ENCODE results near the gene FUBP1. TPM values are rescaled to one million over a fixed set of nuclear protein-coding genes. Genes with fewer than 3 reads are reported as not detected.
"Not testable (repeated sequence)": the region's sequence is repeated elsewhere in the genome, so short reads cannot be mapped to it uniquely, and the experiment has no call there.

The FUBP1 gene
- total and polyA plus RNA-seq, 8 donors = 21.7 to 81.5 (median 47.6) TPM

GRCh38 chr1:77987919-77988318 lies 9.0 kb upstream of the FUBP1 start:
- no peak overlapping the region for H3K27ac ChIP-seq
- intact Hi-C loops (cut with DNase I) = loop anchor here in 1 of 3 donors (10.0 kb wide), 1 partner anchor 57 kb away; the partner anchor contains the start of gene GIPC2
- H3K9me3 ChIP-seq = no peaks in the 10 kb centered on the region
- no peaks in the 10 kb centered on the region for H3K27me3 ChIP-seq
- DNase-seq (no peak), ATAC-seq (no peak), FAIRE-seq (no peak)
- 39 to 40% methylated on average over 2 of the region's 2 CpGs for WGBS, 2 donors
- no peak overlapping the region for H3K4me3 ChIP-seq
- TF ChIP-seq CTCF (IDR thresholded peaks at IDR 0.05) = no peak
- peaks cover 4 to 41% (median 30%) of the 10 kb centered on the region in 3 donors for H3K4me1 ChIP-seq
- no peaks in the 10 kb centered on the region for H3K36me3 ChIP-seq

GRCh38 chr1:77986810-77987209 lies 7.9 kb upstream of the FUBP1 start:
- H3K4me1 ChIP-seq = peaks cover 4 to 41% (median 30%) of the 10 kb centered on the region in 3 donors
- DNase-seq (no peak), FAIRE-seq (no peak), ATAC-seq (no peak)
- no peaks in the 10 kb centered on the region for H3K27me3 ChIP-seq
- peak overlapping the region in 2 of 4 donors; percentile 98 to 99 for H3K27ac ChIP-seq
- no peaks in the 10 kb centered on the region for H3K9me3 ChIP-seq
- no peaks in the 10 kb centered on the region for H3K36me3 ChIP-seq
- TF ChIP-seq CTCF (IDR thresholded peaks at IDR 0.05) = no peak
- intact Hi-C loops (cut with DNase I) = loop anchor here in 1 of 3 donors (10.0 kb wide), 1 partner anchor 58 kb away; the partner anchor contains the start of gene GIPC2
- H3K4me3 ChIP-seq = no peak overlapping the region

GRCh38 chr1:77984629-77985028 lies 5.8 kb upstream of the FUBP1 start:
- FAIRE-seq (no peak), DNase-seq (peak in 2 of 6 donors; percentile 65), ATAC-seq (peak; percentile 60 to 74 (median 64))
- TF ChIP-seq CTCF (IDR thresholded peaks at IDR 0.05) = no peak
- Histone ChIP-seq H3K27ac (peak overlapping the region; percentile 48 to 99 (median 82)), H3K4me3 (no peak overlapping the region), H3K4me1 (peaks cover 7 to 35% (median 26%) of the 10 kb centered on the region in 3 donors), H3K36me3 (no peaks in the 10 kb centered on the region), H3K9me3 (no peaks in the 10 kb centered on the region), H3K27me3 (no peaks in the 10 kb centered on the region)
- 43 to 45% methylated on average over 4 of the region's 4 CpGs for WGBS, 2 donors
- intact Hi-C loops (cut with DNase I) = loop anchor here in 1 of 3 donors (10.0 kb wide), 1 partner anchor 60 kb away; the partner anchor contains the start of gene GIPC2

- no peak for TF ChIP-seq CTCF (IDR thresholded peaks at IDR 0.05)
- intact Hi-C loops (cut with DNase I) = loop anchor here in 1 of 3 donors (10.0 kb wide), 1 partner anchor 61 kb away; the partner anchor contains the start of gene GIPC2
- FAIRE-seq (no peak), DNase-seq (no peak), ATAC-seq (no peak)
- no peak overlapping the region for H3K4me3 ChIP-seq
- H3K4me1 ChIP-seq = peaks cover 7 to 35% (median 26%) of the 10 kb centered on the region in 3 donors
- H3K27me3 ChIP-seq = no peaks in the 10 kb centered on the region
- peak overlapping the region; percentile 48 to 99 (median 82) for H3K27ac ChIP-seq
- no peaks in the 10 kb centered on the region for H3K36me3 ChIP-seq
- no peaks in the 10 kb centered on the region for H3K9me3 ChIP-seq
These were observed 5.1 kb upstream of the FUBP1 start for GRCh38 chr1:77983997-77984355.

GRCh38 chr1:77983352-77983996 lies 4.6 kb upstream of the FUBP1 start:
- not testable (repeated sequence) for FAIRE-seq, DNase-seq, ATAC-seq, H3K27me3 ChIP-seq, H3K9me3 ChIP-seq, H3K36me3 ChIP-seq
- 37 to 38% methylated on average over 8 of the region's 8 CpGs for WGBS, 2 donors
- intact Hi-C loops (cut with DNase I) = loop anchor here in 1 of 3 donors (10.0 kb wide), 1 partner anchor 61 kb away; the partner anchor contains the start of gene GIPC2
- Histone ChIP-seq H3K4me3 (peak overlapping the region in 2 of 4 donors; percentile 30 to 62), H3K27ac (peak overlapping the region; percentile 48 to 99 (median 82)), H3K4me1 (peaks cover 7 to 35% (median 26%) of the 10 kb centered on the region in 3 donors)
